GM12878 (cell line): ENCODE data around the gene UBLCP1. TPM values are rescaled to one million over a fixed set of nuclear protein-coding genes. Genes with fewer than 3 reads are reported as not detected.

Experiments
- BHLHE40 ChIP-seq, 2 experiments: fragments of 450-650 bp in 1 of 2; IDR thresholded peaks; 2 replicates each; pipeline ENCODE4 v1.6.1; 2011 to 2017; ENCODE audit warnings: low read depth in 2 of 2, borderline replicate concordance in 1 of 2, improper control_type of control experiment in 1 of 2, low read length in 1 of 2, mild to moderate bottlenecking in 1 of 2
- CREM ChIP-seq: IDR thresholded peaks from 2 replicates; pipeline ENCODE4 v1.6.1; 2014; ENCODE audit warnings: antibody characterized with exemption, low read depth
- CTCF ChIP-seq, 3 experiments: IDR thresholded peaks in 2 of 3; conservative IDR thresholded peaks in 1 of 3; 2 replicates each; pipeline ENCODE4 v1.5.1; 2011; ENCODE audit warnings: low read depth in 3 of 3, low read length in 3 of 3, mild to moderate bottlenecking in 3 of 3, control low read depth in 2 of 3, moderate library complexity in 2 of 3, inconsistent platforms in 1 of 3, mixed read lengths in 1 of 3; ENCODE audit not compliant: control insufficient read depth in 2 of 3, insufficient read depth in 1 of 3; ENCODE audit errors: extremely low read depth in 1 of 3
- DPF2 ChIP-seq: fragments of 450-650 bp; IDR thresholded peaks from 2 replicates; pipeline ENCODE4 v1.6.1; 2017; ENCODE audit warnings: mild to moderate bottlenecking
- FOXK2 ChIP-seq: fragments of 450-650 bp; IDR thresholded peaks from 2 replicates; pipeline ENCODE4 v1.6.1; 2017; ENCODE audit warnings: mild to moderate bottlenecking, moderate library complexity
- MLLT1 ChIP-seq: fragments of 450-650 bp; IDR thresholded peaks from 2 replicates; pipeline ENCODE4 v1.6.1; 2016; ENCODE audit warnings: mild to moderate bottlenecking
- NR2F1 ChIP-seq: fragments of 450-650 bp; conservative IDR thresholded peaks from 2 replicates; pipeline ENCODE4 v1.6.1; 2017; ENCODE audit warnings: mild to moderate bottlenecking
- RCOR1 ChIP-seq: conservative IDR thresholded peaks from 2 replicates; pipeline ENCODE4 v1.6.1; 2012; ENCODE audit warnings: low read depth, low read length, improper control_type of control experiment
- SMARCA5 ChIP-seq: fragments of 450-650 bp; IDR thresholded peaks from 2 replicates; pipeline ENCODE4 v1.6.1; 2017; ENCODE audit warnings: mild to moderate bottlenecking
- SREBF1 ChIP-seq: IDR thresholded peaks from 2 replicates; pipeline ENCODE4 v1.6.1; 2012; ENCODE audit warnings: mild to moderate bottlenecking, low read length
- ZBTB4 ChIP-seq: fragments of 450-650 bp; formaldehyde crosslinking; IDR thresholded peaks from 2 replicates; pipeline ENCODE4 v1.4.0; 2022; ENCODE audit warnings: mild to moderate bottlenecking, moderate library complexity
- polyA plus RNA-seq, 11 experiments: library from polyadenylated mRNA; depleted of rRNA in 4 of 11; unstranded in 6 of 11; stranded (reverse) in 5 of 11; fragments of >200 nt; fragmentation: Nextera tagmentation in 4 of 11; fragmentation: Illumina TruSeq in 1 of 11; extraction: Ambion mirVana in 4 of 11; extraction: Trizol in 1 of 11; gene quantifications; 1 replicate in 1 of 11; 2 replicates in 10 of 11; pipeline versions ENCODE4 v1.2.1 to v1.2.3, GENCODE V29; 2011 to 2016; ENCODE audit warnings: inconsistent platforms in 2 of 11, missing spikeins in 2 of 11, low read depth in 1 of 11
- total RNA-seq, 4 experiments: library from RNA; depleted of rRNA in 3 of 4; stranded (reverse); fragments of >200 nt in 3 of 4; fragmentation: Illumina TruSeq in 1 of 4; extraction: Trizol in 1 of 4; gene quantifications; 2 replicates each; pipeline versions ENCODE4 v1.2.1 to v1.2.3, GENCODE V29; 2013 to 2021
- TF ChIP-seq, protein P1 (sequence below): fragments of 450-650 bp; conservative IDR thresholded peaks from 2 replicates; pipeline ENCODE4 v1.6.1; 2017; ENCODE audit warnings: mild to moderate bottlenecking, moderate library complexity
- TF ChIP-seq, protein P2 (sequence below): fragments of 450-650 bp; IDR thresholded peaks from 2 replicates; pipeline ENCODE4 v1.6.1; 2018; ENCODE audit warnings: mild to moderate bottlenecking, low read depth, moderate library complexity; ENCODE audit not compliant: partially characterized antibody

UBLCP1 gene
- total and polyA plus RNA-seq, 10 of the 15 experiments (the other 5 are each of a cell fraction or from before 2014, with no cell fraction given): 18.8 to 44.2 (median 32.1) TPM

DNA sequence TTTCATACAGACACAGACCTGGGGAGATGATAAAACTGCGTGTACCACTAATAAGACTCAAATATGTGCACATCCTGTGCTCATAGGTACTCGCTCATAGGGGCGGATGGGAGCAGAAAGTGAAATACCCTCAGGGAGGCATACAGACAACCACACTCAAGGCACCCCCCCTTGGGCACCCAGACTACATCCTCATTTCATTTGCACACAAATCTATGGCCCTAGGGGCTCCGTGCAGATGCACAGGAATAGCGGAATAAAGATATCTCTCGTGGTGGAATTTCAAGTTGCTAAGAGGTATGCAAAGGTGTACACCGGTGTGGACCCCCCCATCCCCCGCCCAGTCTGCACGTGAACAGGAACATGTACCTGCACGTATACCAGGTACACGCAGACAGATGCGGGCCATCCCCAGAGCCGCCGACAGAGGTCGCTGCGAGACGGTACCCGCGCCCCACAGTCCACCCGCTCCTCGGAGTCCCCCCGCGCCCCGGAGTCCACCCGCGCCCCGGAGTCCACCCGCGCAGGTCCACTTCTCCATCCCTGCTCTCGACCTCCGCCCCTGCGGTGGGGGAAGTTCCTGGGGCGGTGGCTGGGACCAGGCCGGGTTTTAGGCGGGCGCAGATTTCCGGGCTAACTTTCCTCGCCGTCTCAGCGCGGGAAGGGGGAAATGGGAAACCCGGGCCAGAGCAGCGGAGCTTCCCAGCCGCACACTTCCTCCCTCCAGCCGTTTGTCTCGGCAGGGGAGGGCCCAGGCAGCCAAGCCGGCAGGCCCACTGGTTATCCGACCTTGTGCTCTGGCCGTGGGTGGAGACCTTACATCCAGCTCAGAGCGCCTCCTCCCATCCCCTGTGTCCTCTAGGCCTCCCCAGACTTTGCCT is 68.2 kb downstream of the UBLCP1 start (continued):
- TF ChIP-seq CTCF (IDR thresholded peaks at IDR 0.05 in 2 of 3, conservative IDR thresholded peaks at IDR 0.05 in 1 of 3; ENCODE audit: control insufficient read depth in 2 of 3, extremely low read depth in 1 of 3, insufficient read depth in 1 of 3, low read depth in 3 of 3, low read length in 3 of 3): peak; percentile 63 to 93 (median 76)
- TF ChIP-seq MLLT1: 0 out of 2 replicates have a peak, but pooled peaks have one; percentile 24
- TF ChIP-seq, protein P1, sequence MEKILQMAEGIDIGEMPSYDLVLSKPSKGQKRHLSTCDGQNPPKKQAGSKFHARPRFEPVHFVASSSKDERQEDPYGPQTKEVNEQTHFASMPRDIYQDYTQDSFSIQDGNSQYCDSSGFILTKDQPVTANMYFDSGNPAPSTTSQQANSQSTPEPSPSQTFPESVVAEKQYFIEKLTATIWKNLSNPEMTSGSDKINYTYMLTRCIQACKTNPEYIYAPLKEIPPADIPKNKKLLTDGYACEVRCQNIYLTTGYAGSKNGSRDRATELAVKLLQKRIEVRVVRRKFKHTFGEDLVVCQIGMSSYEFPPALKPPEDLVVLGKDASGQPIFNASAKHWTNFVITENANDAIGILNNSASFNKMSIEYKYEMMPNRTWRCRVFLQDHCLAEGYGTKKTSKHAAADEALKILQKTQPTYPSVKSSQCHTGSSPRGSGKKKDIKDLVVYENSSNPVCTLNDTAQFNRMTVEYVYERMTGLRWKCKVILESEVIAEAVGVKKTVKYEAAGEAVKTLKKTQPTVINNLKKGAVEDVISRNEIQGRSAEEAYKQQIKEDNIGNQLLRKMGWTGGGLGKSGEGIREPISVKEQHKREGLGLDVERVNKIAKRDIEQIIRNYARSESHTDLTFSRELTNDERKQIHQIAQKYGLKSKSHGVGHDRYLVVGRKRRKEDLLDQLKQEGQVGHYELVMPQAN: 0 out of 2 replicates have a peak, but pooled peaks have one; percentile 15
- peak; percentile 37 for TF ChIP-seq SMARCA5
- no peak for TF ChIP-seq FOXK2
- peak; percentile 53; the same call in 1 of the 2 replicates for TF ChIP-seq NR2F1
- peak; percentile 75 for TF ChIP-seq DPF2
- TF ChIP-seq CREM: no peak
- TF ChIP-seq RCOR1: no peak
- TF ChIP-seq, protein P2, sequence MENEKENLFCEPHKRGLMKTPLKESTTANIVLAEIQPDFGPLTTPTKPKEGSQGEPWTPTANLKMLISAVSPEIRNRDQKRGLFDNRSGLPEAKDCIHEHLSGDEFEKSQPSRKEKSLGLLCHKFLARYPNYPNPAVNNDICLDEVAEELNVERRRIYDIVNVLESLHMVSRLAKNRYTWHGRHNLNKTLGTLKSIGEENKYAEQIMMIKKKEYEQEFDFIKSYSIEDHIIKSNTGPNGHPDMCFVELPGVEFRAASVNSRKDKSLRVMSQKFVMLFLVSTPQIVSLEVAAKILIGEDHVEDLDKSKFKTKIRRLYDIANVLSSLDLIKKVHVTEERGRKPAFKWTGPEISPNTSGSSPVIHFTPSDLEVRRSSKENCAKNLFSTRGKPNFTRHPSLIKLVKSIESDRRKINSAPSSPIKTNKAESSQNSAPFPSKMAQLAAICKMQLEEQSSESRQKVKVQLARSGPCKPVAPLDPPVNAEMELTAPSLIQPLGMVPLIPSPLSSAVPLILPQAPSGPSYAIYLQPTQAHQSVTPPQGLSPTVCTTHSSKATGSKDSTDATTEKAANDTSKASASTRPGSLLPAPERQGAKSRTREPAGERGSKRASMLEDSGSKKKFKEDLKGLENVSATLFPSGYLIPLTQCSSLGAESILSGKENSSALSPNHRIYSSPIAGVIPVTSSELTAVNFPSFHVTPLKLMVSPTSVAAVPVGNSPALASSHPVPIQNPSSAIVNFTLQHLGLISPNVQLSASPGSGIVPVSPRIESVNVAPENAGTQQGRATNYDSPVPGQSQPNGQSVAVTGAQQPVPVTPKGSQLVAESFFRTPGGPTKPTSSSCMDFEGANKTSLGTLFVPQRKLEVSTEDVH: no peak
- no peak for TF ChIP-seq SREBF1
- no peak for TF ChIP-seq ZBTB4 (CRISPR knock-in tag)
- TF ChIP-seq BHLHE40 (IDR thresholded peaks at IDR 0.05; ENCODE audit: borderline replicate concordance in 1 of 2, low read depth in 2 of 2, low read length in 1 of 2): peak; percentile 92 to 95
